T-cell (primary cell): Measurements from ENCODE around the gene SUFU. TPM values are rescaled to one million over a fixed set of nuclear protein-coding genes. Genes with fewer than 3 reads are reported as not detected.

Source experiments
- ATAC-seq, 4 experiments: fragments of 200-7000 bp in 3 of 4; fragments of 150-1000 bp in 1 of 4; cut with Tn5 transposase; replicated peaks in 1 of 4; 1 replicate in 3 of 4; 2 replicates in 1 of 4; pipeline ENCODE4 v1.10.0; 2021; ENCODE audit warnings: moderate library complexity in 3 of 4, mild to moderate bottlenecking in 2 of 4, moderate number of reproducible peaks in 1 of 4
- CTCF ChIA-PET, 2 donors: fragments of 300-600 bp; sonication (Branson Sonifier 250); formaldehyde crosslinking; loops; one replicate each; lab custom pipeline; 2022; ENCODE audit warnings: antibody characterized with exemption in 2 of 2; lab: Charles Lee
- POLR2A ChIA-PET, 2 donors: fragments of 300-600 bp; sonication (Branson Sonifier 250); formaldehyde crosslinking; loops; one replicate each; lab custom pipeline; 2022; ENCODE audit warnings: antibody characterized with exemption in 2 of 2; lab: Charles Lee
- DNase-seq, 35 experiments: peaks; one replicate each; pipeline versions ENCODE4 v3.0.0 to v3.0.0-alpha.2; 2013 to 2023
- H3K27ac ChIP-seq: one replicate; pipeline ENCODE4 v1.5.1; 2013; ENCODE audit warnings: low read length
- H3K27me3 ChIP-seq, 2 experiments: replicated peaks in 1 of 2; 1 replicate in 1 of 2; 2 replicates in 1 of 2; pipeline versions ENCODE4 v1.6.1 to v1.7.0; 2013; ENCODE audit warnings: low read length in 1 of 2, mixed read lengths in 1 of 2; ENCODE audit not compliant: control insufficient read depth in 2 of 2, insufficient read depth in 2 of 2; ENCODE audit errors: extremely low read depth in 1 of 2
- H3K36me3 ChIP-seq, 2 donors: 1 replicate in 1 of 2; 2 replicates in 1 of 2; pipeline versions ENCODE4 v1.6.1 to v1.7.0; 2013; ENCODE audit warnings: low read length in 1 of 2; ENCODE audit not compliant: control insufficient read depth in 2 of 2, insufficient read depth in 1 of 2; ENCODE audit errors: extremely low read depth in 1 of 2
- H3K4me1 ChIP-seq, 2 experiments: 1 replicate in 1 of 2; 2 replicates in 1 of 2; pipeline versions ENCODE4 v1.6.1 to v1.7.0; 2013; ENCODE audit warnings: low read length in 2 of 2, mixed read lengths in 1 of 2; ENCODE audit not compliant: insufficient read depth in 2 of 2, control insufficient read depth in 1 of 2; ENCODE audit errors: extremely low read depth in 1 of 2
- H3K4me3 ChIP-seq, 2 donors: 1 replicate in 1 of 2; 2 replicates in 1 of 2; pipeline versions ENCODE4 v1.5.1 to v1.7.0; 2013; ENCODE audit warnings: mild to moderate bottlenecking in 2 of 2, low read length in 1 of 2, moderate library complexity in 1 of 2; ENCODE audit not compliant: control insufficient read depth in 1 of 2; ENCODE audit errors: extremely low read depth in 1 of 2
- H3K9me3 ChIP-seq: 2 replicates; pipeline ENCODE4 v1.7.0; 2013
- H3K27ac Mint-ChIP-seq, 2 donors: one replicate each; pipeline ENCODE4 v1.8.0; 2020 to 2021; ENCODE audit warnings: mild to moderate bottlenecking in 2 of 2, mixed read lengths in 2 of 2
- H3K27me3 Mint-ChIP-seq, 2 donors: one replicate each; pipeline ENCODE4 v1.8.0; 2021 to 2022; ENCODE audit warnings: mixed read lengths in 2 of 2
- H3K36me3 Mint-ChIP-seq: one replicate; pipeline ENCODE4 v1.8.0; 2021; ENCODE audit warnings: mixed read lengths
- H3K4me1 Mint-ChIP-seq, 3 donors: one replicate each; pipeline ENCODE4 v1.8.0; 2020 to 2022; ENCODE audit warnings: mixed read lengths in 3 of 3, mild to moderate bottlenecking in 1 of 3
- H3K4me3 Mint-ChIP-seq, 3 donors: one replicate each; pipeline ENCODE4 v1.8.0; 2020 to 2022; ENCODE audit warnings: mild to moderate bottlenecking in 3 of 3, mixed read lengths in 3 of 3, moderate library complexity in 3 of 3
- H3K9me3 Mint-ChIP-seq, 3 donors: one replicate each; pipeline ENCODE4 v1.8.0; 2020 to 2022; ENCODE audit warnings: mixed read lengths in 3 of 3
- WGBS: methylation state at CpG from one replicate; pipeline ENCODE4 v1.1.5; 2013; ENCODE audit warnings: missing lambda C conversion rate; ENCODE audit not compliant: insufficient coverage; 5-methylcytosine and 5-hydroxymethylcytosine counted together
- total RNA-seq, 35 experiments: library from RNA in 6 of 35; stranded (reverse) in 6 of 35; fragments of 120-200 nt in 1 of 35; gene quantifications; one replicate each; pipeline versions ENCODE4 v1.2.1 to v1.2.4 and lab custom pipeline; 2013 to 2026

SUFU gene
- total RNA-seq, 5 donors from 2014 or later (not counting 1 experiment from before 2014, with no cell fraction given) = 13.2 to 16.4 (median 15.4) TPM

DNA sequence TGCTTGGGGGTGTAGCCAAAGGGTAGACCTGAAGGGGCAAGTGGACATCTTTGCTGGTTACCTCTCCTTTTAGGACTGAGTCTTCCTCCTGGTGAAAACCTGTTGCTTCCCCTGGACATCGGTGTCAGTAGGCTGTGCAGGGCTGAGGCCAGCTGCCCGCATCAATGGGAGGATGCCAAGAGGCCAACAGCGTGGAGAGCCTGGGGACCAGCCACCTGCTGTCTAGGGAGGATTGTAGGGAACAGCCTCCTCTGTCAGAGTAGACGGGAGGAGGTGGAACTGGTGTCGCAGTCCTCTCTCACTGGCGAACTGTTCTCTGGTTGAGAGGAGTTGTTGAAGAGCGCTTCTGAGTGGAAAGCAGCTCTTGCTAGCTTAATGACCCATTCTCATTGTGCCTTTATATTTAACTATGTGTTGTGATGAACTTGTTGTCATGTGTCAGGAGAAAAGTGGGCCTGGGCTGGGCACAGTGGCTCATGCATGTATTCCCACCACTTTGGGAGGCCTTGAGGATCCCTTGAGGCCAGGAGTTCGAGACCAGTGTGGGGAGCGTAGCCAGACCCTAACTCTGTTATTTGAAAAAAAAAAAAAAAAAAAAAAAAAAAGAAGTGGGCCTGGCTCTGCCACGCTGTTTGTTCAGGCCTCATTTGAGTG lies 1.8 kb downstream of the SUFU start:
- Mint-ChIP-seq H3K4me3 (peak overlapping the region in 1 of 3 donors; percentile 25), H3K36me3 (peaks cover 3% of the 10 kb centered on the region)

GRCh38 chr10:102507521-102507920 lies 3.7 kb downstream of the SUFU start:
- Mint-ChIP-seq H3K27me3 (no peaks in the 10 kb centered on the region), H3K9me3 (no peaks in the 10 kb centered on the region), H3K4me3 (no peak overlapping the region), H3K4me1 (peaks cover 43 to 47% (median 44%) of the 10 kb centered on the region in 3 donors), H3K27ac (no peak overlapping the region), H3K36me3 (peaks cover 17% of the 10 kb centered on the region)
- WGBS = no CpG with 5 or more reads among the region's 3 CpGs
- no peak for DNase-seq
- Histone ChIP-seq H3K4me3 (no peak overlapping the region), H3K36me3 (peaks cover 4 to 37% of the 10 kb centered on the region in 2 donors), H3K9me3 (no peaks in the 10 kb centered on the region), H3K27ac (no peak overlapping the region), H3K27me3 (no peaks in the 10 kb centered on the region), H3K4me1 (peaks cover 16 to 25% of the 10 kb centered on the region in 2 experiments)
- ChIA-PET CTCF (interaction anchor here in 1 of 2 donors (0.6 kb wide), 3 partner anchors 13 to 1475 kb away, joined by 3 read pairs; no protein-coding TSS in a partner anchor), POLR2A (interaction anchor here (0.6 kb wide), 2 partner anchors 15 to 54 kb away, joined by 3 to 9 read pairs; no protein-coding TSS in a partner anchor)
- no peak for ATAC-seq

More for the DNA sequence above, 1.8 kb downstream of the SUFU start:
- ChIA-PET CTCF (interaction anchor here in 1 of 2 donors (1.7 to 4.9 kb wide), 2 partner anchors 78 to 208 kb away, joined by 8 to 48 read pairs; partner anchors contain the start of genes ARL3 and SFXN2), POLR2A (no interaction called here)
- Mint-ChIP-seq H3K27ac (peak overlapping the region; percentile 66 to 80), H3K27me3 (no peaks in the 10 kb centered on the region), H3K9me3 (no peaks in the 10 kb centered on the region), H3K4me1 (peaks cover 32 to 37% (median 33%) of the 10 kb centered on the region in 3 donors)
- ATAC-seq (no peak), DNase-seq (peak in 1 of 35 experiments; percentile 9)
- Histone ChIP-seq H3K9me3 (no peaks in the 10 kb centered on the region), H3K36me3 (peaks cover 4 to 27% of the 10 kb centered on the region in 2 donors), H3K4me3 (no peak overlapping the region), H3K27ac (no peak overlapping the region), H3K4me1 (peaks cover 20 to 28% of the 10 kb centered on the region in 2 experiments), H3K27me3 (no peaks in the 10 kb centered on the region)
- WGBS = 100% methylated on average over 2 of the region's 10 CpGs

DNA sequence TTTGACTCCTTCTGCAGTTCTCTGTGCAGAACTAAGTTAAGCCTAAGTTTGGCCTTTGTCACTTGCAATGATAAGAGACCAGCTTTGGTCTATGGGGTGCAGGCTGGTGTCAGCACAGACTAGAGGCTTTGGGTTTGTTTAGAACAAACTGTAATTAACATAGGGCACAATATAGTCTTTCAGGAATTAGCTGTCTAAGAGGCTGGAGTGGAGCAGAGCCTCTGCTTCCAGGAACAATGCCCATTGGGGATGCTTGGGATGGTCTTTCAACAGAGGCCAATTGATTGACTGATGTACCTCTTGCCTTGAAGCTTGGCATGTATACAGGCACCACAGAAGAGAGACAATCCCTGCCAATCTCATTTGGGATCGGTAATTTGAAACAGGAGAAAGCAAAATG lies 4.7 kb downstream of the SUFU start:
- no peak overlapping the region for H3K27ac ChIP-seq
- DNase-seq (no peak), ATAC-seq (no peak)
- Mint-ChIP-seq H3K4me1 (peaks cover 43 to 47% (median 44%) of the 10 kb centered on the region in 3 donors), H3K36me3 (peaks cover 23% of the 10 kb centered on the region), H3K27ac (peak overlapping the region in 1 of 2 donors; percentile 78), H3K4me3 (no peak overlapping the region), H3K27me3 (no peaks in the 10 kb centered on the region), H3K9me3 (no peaks in the 10 kb centered on the region)
- no peaks in the 10 kb centered on the region for H3K27me3 ChIP-seq
- WGBS = 100% methylated on average over 1 of the region's 1 CpG
- CTCF ChIA-PET = no interaction called here
- POLR2A ChIA-PET = no interaction called here
- peaks cover 4 to 47% of the 10 kb centered on the region in 2 donors for H3K36me3 ChIP-seq
- no peaks in the 10 kb centered on the region for H3K9me3 ChIP-seq
- H3K4me1 ChIP-seq = peaks cover 9 to 21% of the 10 kb centered on the region in 2 experiments
- no peak overlapping the region for H3K4me3 ChIP-seq

DNA sequence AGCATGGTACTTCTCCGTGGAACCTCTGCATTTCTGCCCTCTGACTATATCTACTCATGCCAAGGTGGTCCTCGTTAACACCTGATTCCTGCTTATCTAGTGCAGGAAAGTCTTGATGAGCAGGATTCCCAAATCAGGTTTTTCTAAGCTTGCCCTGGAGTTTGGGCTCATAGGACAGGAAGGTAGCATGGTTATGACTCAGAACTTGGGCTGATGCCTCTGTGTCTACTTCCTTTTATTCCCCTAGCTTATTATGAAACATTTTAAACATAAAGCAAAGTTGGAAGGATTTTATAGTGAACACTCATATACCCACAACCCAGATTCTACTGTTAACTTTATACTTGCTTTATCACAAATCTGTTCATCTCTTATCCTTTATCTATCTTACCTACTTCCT lies 5.6 kb downstream of the SUFU start:
- ATAC-seq (no peak), DNase-seq (no peak)
- no peak overlapping the region for H3K27ac ChIP-seq
- H3K4me3 ChIP-seq = no peak overlapping the region
- ChIA-PET POLR2A (no interaction called here), CTCF (no interaction called here)
- Mint-ChIP-seq H3K36me3 (peaks cover 30% of the 10 kb centered on the region), H3K9me3 (no peaks in the 10 kb centered on the region), H3K4me1 (peaks cover 43 to 47% (median 44%) of the 10 kb centered on the region in 3 donors), H3K27me3 (no peaks in the 10 kb centered on the region), H3K27ac (peak overlapping the region; percentile 2 to 31), H3K4me3 (no peak overlapping the region)
- no peaks in the 10 kb centered on the region for H3K27me3 ChIP-seq
- H3K36me3 ChIP-seq = peaks cover 9 to 51% of the 10 kb centered on the region in 2 donors
- WGBS = 100% methylated on average over 1 of the region's 2 CpGs
- H3K4me1 ChIP-seq = peaks cover 8 to 17% of the 10 kb centered on the region in 2 experiments
- H3K9me3 ChIP-seq = no peaks in the 10 kb centered on the region

DNA sequence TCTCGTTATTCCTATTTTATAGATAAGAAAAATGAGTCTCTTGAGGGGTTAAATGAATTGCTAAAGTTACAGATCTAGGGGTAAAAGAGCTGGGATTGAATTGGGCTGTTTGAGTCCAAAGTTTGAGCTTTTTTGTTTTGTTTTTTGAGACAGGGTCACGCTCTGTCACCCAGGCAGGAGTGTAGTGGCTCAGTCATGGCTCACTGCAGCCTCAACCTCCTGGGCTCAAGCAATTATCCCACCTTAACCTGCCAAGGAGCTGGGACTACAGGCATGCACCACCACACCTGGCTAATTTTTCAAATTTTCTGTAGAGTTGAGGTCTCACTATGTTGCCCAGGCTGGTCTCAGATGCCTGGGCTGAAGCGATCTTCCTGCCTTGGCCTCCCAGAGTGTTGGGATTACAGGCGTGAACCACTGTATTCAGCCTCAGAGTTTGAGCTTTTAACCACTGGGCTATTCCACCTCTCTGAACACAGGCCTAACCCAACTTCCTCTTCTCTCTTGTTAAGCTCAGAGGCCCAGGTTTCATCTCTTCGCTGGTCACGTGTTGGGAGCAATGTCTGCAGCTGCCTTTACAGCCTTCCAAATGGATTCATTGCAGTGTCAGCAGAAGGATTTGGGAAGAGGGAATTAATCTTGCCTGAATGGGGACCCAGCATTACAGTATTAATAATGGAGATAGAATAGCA lies 8.0 kb downstream of the SUFU start:
- Histone ChIP-seq H3K4me1 (peaks cover 2 to 3% of the 10 kb centered on the region in 2 experiments), H3K9me3 (no peaks in the 10 kb centered on the region), H3K27ac (no peak overlapping the region), H3K36me3 (peaks cover 15 to 57% of the 10 kb centered on the region in 2 donors), H3K4me3 (no peak overlapping the region), H3K27me3 (no peaks in the 10 kb centered on the region)
- Mint-ChIP-seq H3K27me3 (no peaks in the 10 kb centered on the region), H3K27ac (peak overlapping the region; percentile 32 to 78), H3K4me3 (no peak overlapping the region), H3K9me3 (no peaks in the 10 kb centered on the region), H3K4me1 (peaks cover 23 to 28% (median 28%) of the 10 kb centered on the region in 3 donors), H3K36me3 (peaks cover 40% of the 10 kb centered on the region)
- ChIA-PET POLR2A (interaction anchor here in 1 of 2 donors (0.5 kb wide), 1 partner anchor 201 kb away, joined by 10 read pairs; no protein-coding TSS in a partner anchor), CTCF (interaction anchor here in 1 of 2 donors (0.5 to 1.0 kb wide), 3 partner anchors 9 to 79 kb away, joined by 3 to 4 read pairs (median 4); partner anchors contain the start of gene ACTR1A)
- 71% methylated on average over 3 of the region's 6 CpGs for WGBS
- ATAC-seq = peak in 3 of 4 experiments; percentile 34 to 51 (median 44)
- no peak for DNase-seq
